A549 (cell line): ENCODE data around the gene TRPM2.

Experiments used
- POLR2A ChIP-seq: IDR thresholded peaks from 2 replicates; pipeline ENCODE4 v1.6.1; 2012; ENCODE audit warnings: mild to moderate bottlenecking, low read length
- RFX5 ChIP-seq: fragments of 450-650 bp; IDR thresholded peaks from 2 replicates; pipeline ENCODE4 v1.7.1; 2014; ENCODE audit warnings: antibody characterized with exemption, mild to moderate bottlenecking, moderate library complexity

DNA sequence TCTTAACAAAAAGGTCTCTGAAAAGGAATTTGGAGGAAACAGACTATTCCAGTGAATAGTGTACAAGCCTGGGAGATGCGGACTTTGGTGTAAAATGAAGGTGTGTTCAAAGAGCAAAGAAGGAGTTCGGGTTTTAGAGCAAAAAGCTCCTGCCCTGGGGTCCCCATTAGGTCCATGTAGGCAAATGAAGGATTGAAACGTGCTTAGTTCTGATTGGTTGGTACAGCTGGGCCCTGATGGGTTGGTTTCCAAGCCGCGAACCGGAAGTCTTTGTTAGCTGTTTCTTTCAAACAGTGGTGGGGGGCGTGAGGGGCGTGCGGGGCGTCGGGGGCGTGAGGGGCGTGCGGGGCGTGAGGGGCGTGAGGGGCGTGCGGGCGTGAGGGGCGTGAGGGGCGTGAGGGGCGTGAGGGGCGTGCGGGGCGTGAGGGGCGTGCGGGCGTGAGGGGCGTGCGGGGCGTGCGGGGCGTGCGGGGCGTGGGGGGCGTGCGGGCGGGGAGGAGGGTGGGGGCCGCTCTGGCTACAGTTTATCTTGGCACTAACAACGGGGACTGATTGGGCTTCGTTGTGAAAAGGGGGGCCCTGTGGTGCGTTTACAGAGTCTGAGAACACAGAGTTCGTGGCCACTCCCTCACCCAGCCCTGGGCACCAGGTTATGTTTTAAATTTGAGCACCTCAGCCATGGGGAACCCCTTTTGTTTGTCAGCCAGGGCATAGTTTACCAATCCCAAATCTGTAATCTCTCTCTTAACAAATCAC lies 131.3 kb downstream of the TRPM2 start:
- no peak for TF ChIP-seq RFX5
- no peak for TF ChIP-seq POLR2A
